ENCODE measurements around the gene METTL3. TPM values are rescaled to one million over a fixed set of nuclear protein-coding genes. Genes with fewer than 3 reads are reported as not detected.

METTL3 gene
- total and polyA plus RNA-seq, 2 of the 13 experiments (the other 11 are each of a cell fraction or from before 2014, with no cell fraction given), result 123 to 130 TPM

- no peak; the same call in 1 of the 2 replicates for TF ChIP-seq ZBTB43 (CRISPR knock-in tag; conservative IDR thresholded peaks at IDR 0.05)
- TF ChIP-seq TCF12 (IDR thresholded peaks at IDR 0.05), result no peak
- TF ChIP-seq TCF12 (CRISPR knock-in tag; IDR thresholded peaks at IDR 0.05), result peak; percentile 39; the same call in 1 of the 2 replicates
- peak; percentile 13; the same call in 1 of the 2 replicates for TF ChIP-seq ZNF143 (CRISPR knock-in tag; IDR thresholded peaks at IDR 0.05)
- 0 out of 2 replicates have a peak, but pooled peaks have one; percentile 58 for TF ChIP-seq ZNF878 (CRISPR knock-in tag; IDR thresholded peaks at IDR 0.05)
- peak; percentile 51; the same call in 1 of the 2 replicates for TF ChIP-seq ZNF331 (CRISPR knock-in tag; IDR thresholded peaks at IDR 0.05)
- 0 out of 2 replicates have a peak, but pooled peaks have one; percentile 26 for TF ChIP-seq CHD4 (IDR thresholded peaks at IDR 0.05; ENCODE audit: borderline replicate concordance, low read length)
- TF ChIP-seq ZNF580 (CRISPR knock-in tag; IDR thresholded peaks at IDR 0.05; ENCODE audit: borderline replicate concordance, low read depth), result peak; percentile 91
- no peak for TF ChIP-seq ZNF235 (CRISPR knock-in tag; IDR thresholded peaks at IDR 0.05; ENCODE audit: borderline replicate concordance)
- TF ChIP-seq ZNF616 (CRISPR knock-in tag; IDR thresholded peaks at IDR 0.05; ENCODE audit: low read depth), result no peak; the same call in 1 of the 2 replicates
- no peak for TF ChIP-seq ZNF562 (CRISPR knock-in tag; IDR thresholded peaks at IDR 0.05; ENCODE audit: borderline replicate concordance)
- TF ChIP-seq ZNF530 (CRISPR knock-in tag; IDR thresholded peaks at IDR 0.05; ENCODE audit: low read depth), result no peak
- TF ChIP-seq HNF4G (IDR thresholded peaks at IDR 0.05; ENCODE audit: borderline replicate concordance, low read depth, low read length), result no peak; the same call in 1 of the 2 replicates
- 0 out of 2 replicates have a peak, but pooled peaks have one; percentile 15 for TF ChIP-seq HNF4G (CRISPR knock-in tag; IDR thresholded peaks at IDR 0.05; ENCODE audit: borderline replicate concordance, low read depth)
- TF ChIP-seq SMARCE1 (IDR thresholded peaks at IDR 0.05; ENCODE audit: borderline replicate concordance), result no peak
- peak; percentile 96 for TF ChIP-seq ZNF350 (CRISPR knock-in tag; IDR thresholded peaks at IDR 0.05; ENCODE audit: borderline replicate concordance, low read depth)
- no peak for TF ChIP-seq BRCA1 (CRISPR knock-in tag; IDR thresholded peaks at IDR 0.05)
- TF ChIP-seq SMAD1 (CRISPR knock-in tag; IDR thresholded peaks at IDR 0.05; ENCODE audit: borderline replicate concordance, low read depth), result peak; percentile 49; the same call in 1 of the 2 replicates
- TF ChIP-seq FOXK2 (IDR thresholded peaks at IDR 0.05), result no peak
- 0 out of 2 replicates have a peak, but pooled peaks have one; percentile 45 for TF ChIP-seq ZBTB33 (CRISPR knock-in tag; IDR thresholded peaks at IDR 0.05)
- no peak; the same call in 1 of the 2 replicates for TF ChIP-seq TFE3 (CRISPR knock-in tag; IDR thresholded peaks at IDR 0.05)
- TF ChIP-seq GATAD2A (CRISPR knock-in tag; IDR thresholded peaks at IDR 0.05), result peak; percentile 86
- TF ChIP-seq ZMYM4 (CRISPR knock-in tag; IDR thresholded peaks at IDR 0.05), result peak; percentile 99
- no peak for TF ChIP-seq MTF2 (CRISPR knock-in tag; IDR thresholded peaks at IDR 0.05; ENCODE audit: borderline replicate concordance)
- TF ChIP-seq GFI1 (CRISPR knock-in tag; IDR thresholded peaks at IDR 0.05; ENCODE audit: borderline replicate concordance), result peak; percentile 77; the same call in 1 of the 2 replicates
- no peak for TF ChIP-seq AHR (CRISPR knock-in tag; IDR thresholded peaks at IDR 0.05)
- TF ChIP-seq ZNF792 (CRISPR knock-in tag; IDR thresholded peaks at IDR 0.05), result peak; percentile 95
Measured at GRCh38 chr14:21455912-21456667, 55.0 kb downstream of the METTL3 start, which contains the start of gene CHD8 (continued).
